Endothelial cell (in vitro differentiated cells): ENCODE measurements around the gene TECR. TPM values are rescaled to one million over a fixed set of nuclear protein-coding genes. Genes with fewer than 3 reads are reported as not detected.
A peak's percentile ranks its signal among the peaks of the same experiment; 100 is the strongest.
"Not testable (repeated sequence)": the region's sequence is repeated elsewhere in the genome, so short reads cannot be mapped to it uniquely, and the experiment has no call there.

ENCODE experiments used
- DNase-seq: peaks from one replicate; pipeline ENCODE4 v3.0.0; 2021; ENCODE audit warnings: low spot score
- H3K27ac Mint-ChIP-seq: one replicate; pipeline ENCODE4 v1.8.0; 2021; ENCODE audit warnings: mixed read lengths, inconsistent platforms; ENCODE audit not compliant: unreplicated experiment
- H3K27me3 Mint-ChIP-seq: one replicate; pipeline ENCODE4 v1.8.0; 2021; ENCODE audit warnings: mild to moderate bottlenecking, moderate library complexity, mixed read lengths, inconsistent platforms; ENCODE audit not compliant: unreplicated experiment
- H3K36me3 Mint-ChIP-seq: one replicate; pipeline ENCODE4 v1.8.0; 2021; ENCODE audit warnings: mild to moderate bottlenecking, low read depth, mixed read lengths, inconsistent platforms; ENCODE audit not compliant: unreplicated experiment
- H3K4me1 Mint-ChIP-seq: one replicate; pipeline ENCODE4 v1.8.0; 2021; ENCODE audit warnings: mild to moderate bottlenecking, mixed read lengths, inconsistent platforms; ENCODE audit not compliant: unreplicated experiment
- H3K4me3 Mint-ChIP-seq: one replicate; pipeline ENCODE4 v1.8.0; 2021; ENCODE audit warnings: mild to moderate bottlenecking, mixed read lengths, inconsistent platforms; ENCODE audit not compliant: unreplicated experiment
- H3K9me3 Mint-ChIP-seq: one replicate; pipeline ENCODE4 v1.8.0; 2021; ENCODE audit warnings: mixed read lengths, inconsistent platforms; ENCODE audit not compliant: unreplicated experiment
- CTCF ChIP-seq: fragments of 200-600 bp; sonication (generic); IDR thresholded peaks from one replicate; pipeline ENCODE4 v1.5.0; 2021; ENCODE audit warnings: antibody characterized with exemption; ENCODE audit not compliant: unreplicated experiment
- total RNA-seq: library from RNA; stranded (reverse); fragmentation: NEBNext Ultra II Directional; extraction: Animal tissue kit (Norgen Biotek cat#: 25700); gene quantifications from one replicate; pipeline ENCODE4 v1.2.1, GENCODE V29; 2021; ENCODE audit not compliant: unreplicated experiment

The TECR gene
- total RNA-seq, 1 donor from 2014 or later: 116 TPM

GRCh38 chr19:14545716-14546082 lies 16.3 kb downstream of the TECR start:
- no peak for TF ChIP-seq CTCF
- Mint-ChIP-seq H3K36me3 (peaks cover 8% of the 10 kb centered on the region), H3K4me3 (no peak overlapping the region), H3K9me3 (no peaks in the 10 kb centered on the region), H3K4me1 (peaks cover 5% of the 10 kb centered on the region), H3K27ac (no peak overlapping the region), H3K27me3 (peaks cover 11% of the 10 kb centered on the region)
- DNase-seq: no peak

DNA sequence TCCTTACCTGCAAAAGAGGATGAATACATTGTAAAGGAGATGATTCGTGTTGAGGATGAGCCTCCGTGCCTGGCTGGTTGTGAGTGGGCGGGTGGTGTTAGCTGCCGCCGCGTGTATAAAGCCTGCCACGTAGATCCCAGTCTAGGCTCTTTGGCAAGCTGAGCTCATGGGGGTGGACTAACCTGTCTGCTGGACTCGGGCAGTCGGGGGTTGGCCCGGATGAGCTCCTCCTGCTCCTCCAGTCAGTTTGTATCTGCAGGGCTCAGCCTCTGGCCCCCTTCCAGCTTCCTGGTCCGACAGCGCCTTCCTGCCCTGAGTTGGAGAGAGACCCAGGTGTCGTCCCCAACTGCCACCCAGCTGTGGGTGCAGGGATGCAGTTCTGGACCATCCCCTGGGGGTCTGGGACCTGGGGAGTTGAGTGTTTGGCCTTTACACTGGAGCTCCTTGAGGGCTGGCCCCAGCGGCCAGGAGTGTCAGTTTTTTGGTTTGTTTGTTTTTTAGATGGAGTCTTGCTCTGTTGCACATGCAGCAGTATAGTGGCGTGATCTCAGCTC lies 20.9 kb downstream of the TECR start:
- TF ChIP-seq CTCF: no peak
- H3K36me3 Mint-ChIP-seq: peaks cover 4% of the 10 kb centered on the region
- H3K4me1 Mint-ChIP-seq: peaks cover 6% of the 10 kb centered on the region
- no peak overlapping the region for H3K4me3 Mint-ChIP-seq
- peaks cover 8% of the 10 kb centered on the region for H3K27me3 Mint-ChIP-seq
- no peaks in the 10 kb centered on the region for H3K9me3 Mint-ChIP-seq
- DNase-seq: no peak
- no peak overlapping the region for H3K27ac Mint-ChIP-seq

DNA sequence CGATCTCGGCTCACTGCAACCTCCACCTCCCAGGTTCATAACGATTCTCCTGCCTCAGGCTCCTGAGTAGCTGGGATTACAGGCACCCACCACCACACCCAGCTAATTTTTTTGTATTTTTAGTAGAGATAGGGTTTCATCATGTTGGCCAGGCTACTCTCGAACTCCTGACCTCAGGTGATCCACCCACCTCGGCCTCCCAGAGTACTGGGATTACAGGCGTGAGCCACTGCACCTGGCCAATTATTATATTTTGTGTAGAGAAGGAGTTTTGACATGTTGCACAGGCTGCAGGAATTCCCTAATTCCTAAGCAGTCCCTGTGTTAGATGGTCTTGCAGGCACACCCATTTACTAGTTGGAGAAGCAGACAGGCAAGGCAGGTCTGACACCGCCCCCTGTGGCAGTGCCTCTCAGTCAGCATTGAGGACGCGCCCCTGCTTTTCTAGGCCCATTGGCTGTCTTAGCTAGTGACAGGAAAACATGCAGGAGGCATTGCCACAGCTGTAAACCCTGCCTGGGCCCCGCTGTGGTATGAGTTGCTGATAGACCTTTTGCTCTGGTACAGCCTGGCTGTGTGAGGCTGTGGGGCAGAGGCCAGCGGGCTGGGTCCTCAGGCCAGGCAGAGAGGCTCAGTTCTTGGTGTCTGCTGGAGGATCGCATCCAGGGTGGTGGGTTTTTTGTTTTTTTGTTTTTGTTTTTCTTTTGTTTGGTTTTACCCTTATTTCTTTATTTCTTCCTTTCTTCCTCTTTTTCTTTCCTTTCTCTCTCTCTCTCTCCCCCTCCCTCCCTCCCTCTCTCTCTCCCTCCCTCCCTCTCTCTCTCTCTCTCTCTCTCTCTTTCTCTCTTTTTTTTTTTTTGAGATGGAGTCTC lies 22.0 kb downstream of the TECR start:
- not testable (repeated sequence) for H3K4me3 Mint-ChIP-seq, H3K36me3 Mint-ChIP-seq, H3K27me3 Mint-ChIP-seq, H3K9me3 Mint-ChIP-seq, H3K27ac Mint-ChIP-seq, H3K4me1 Mint-ChIP-seq
- DNase-seq: peak; percentile 62

- not testable (repeated sequence) for H3K36me3 Mint-ChIP-seq, DNase-seq, H3K4me1 Mint-ChIP-seq, H3K4me3 Mint-ChIP-seq, H3K9me3 Mint-ChIP-seq, H3K27ac Mint-ChIP-seq, H3K27me3 Mint-ChIP-seq
Observed at GRCh38 chr19:14552006-14552360, 22.6 kb downstream of the TECR start.

DNA sequence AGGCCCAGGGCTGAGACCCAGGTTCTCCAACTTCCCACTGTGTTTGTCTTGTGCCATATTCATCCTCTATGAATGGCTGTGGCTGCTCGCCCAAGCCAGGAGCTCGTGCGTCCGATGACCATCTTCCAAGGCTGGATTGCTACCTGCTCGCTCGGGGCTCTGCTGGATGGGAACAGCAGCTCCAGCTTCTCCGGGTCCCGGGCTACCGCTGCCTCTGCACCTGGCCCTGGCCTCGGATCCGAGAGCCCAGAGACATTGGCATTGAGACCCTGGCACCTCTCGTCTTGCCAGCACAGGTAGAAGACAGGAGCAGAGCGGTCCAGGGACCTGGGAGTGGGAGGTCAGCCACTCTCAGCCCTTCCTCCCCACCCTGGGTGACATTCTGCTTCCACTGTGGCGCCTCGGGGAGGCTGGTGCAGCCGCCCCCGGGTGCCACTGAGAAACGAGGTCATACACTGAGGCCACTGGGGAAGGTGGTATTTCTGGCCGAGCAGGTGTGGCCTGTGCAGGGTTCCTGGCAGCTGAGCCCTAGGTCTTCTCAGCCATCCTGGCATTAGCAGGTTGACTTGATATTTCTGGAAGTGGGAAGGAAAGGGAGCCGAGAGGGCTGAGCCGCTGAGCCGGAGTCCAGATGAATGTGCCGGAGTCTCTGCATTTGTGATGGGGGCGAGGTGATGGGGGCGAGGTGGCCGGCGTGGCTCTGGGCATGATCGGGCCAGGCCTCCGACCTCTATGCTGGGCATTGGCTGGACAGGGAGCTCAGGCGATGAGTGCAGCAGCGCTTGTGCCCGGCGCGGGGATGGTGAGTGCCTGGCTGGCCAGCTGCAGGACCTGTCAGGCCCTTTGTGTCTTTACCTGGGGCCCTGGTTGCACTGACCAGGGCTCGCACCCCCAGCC lies 23.9 kb downstream of the TECR start:
- TF ChIP-seq CTCF: no peak
- Mint-ChIP-seq H3K4me3 (no peak overlapping the region), H3K27me3 (peaks cover 6% of the 10 kb centered on the region), H3K27ac (no peak overlapping the region), H3K4me1 (peaks cover 6% of the 10 kb centered on the region), H3K9me3 (no peaks in the 10 kb centered on the region), H3K36me3 (no peaks in the 10 kb centered on the region)
- DNase-seq: no peak
